HG03442 (cell line): ENCODE data around the gene TRPM5.
A peak's percentile ranks its signal among the peaks of the same experiment; 100 is the strongest.

ENCODE experiments used
- ATAC-seq: cut with Tn5 transposase; IDR thresholded peaks from one replicate; pipeline ENCODE4 v1.9.1; 2021; ENCODE audit warnings: mild to moderate bottlenecking, moderate library complexity; ENCODE audit not compliant: unreplicated experiment

Gene TRPM5

DNA sequence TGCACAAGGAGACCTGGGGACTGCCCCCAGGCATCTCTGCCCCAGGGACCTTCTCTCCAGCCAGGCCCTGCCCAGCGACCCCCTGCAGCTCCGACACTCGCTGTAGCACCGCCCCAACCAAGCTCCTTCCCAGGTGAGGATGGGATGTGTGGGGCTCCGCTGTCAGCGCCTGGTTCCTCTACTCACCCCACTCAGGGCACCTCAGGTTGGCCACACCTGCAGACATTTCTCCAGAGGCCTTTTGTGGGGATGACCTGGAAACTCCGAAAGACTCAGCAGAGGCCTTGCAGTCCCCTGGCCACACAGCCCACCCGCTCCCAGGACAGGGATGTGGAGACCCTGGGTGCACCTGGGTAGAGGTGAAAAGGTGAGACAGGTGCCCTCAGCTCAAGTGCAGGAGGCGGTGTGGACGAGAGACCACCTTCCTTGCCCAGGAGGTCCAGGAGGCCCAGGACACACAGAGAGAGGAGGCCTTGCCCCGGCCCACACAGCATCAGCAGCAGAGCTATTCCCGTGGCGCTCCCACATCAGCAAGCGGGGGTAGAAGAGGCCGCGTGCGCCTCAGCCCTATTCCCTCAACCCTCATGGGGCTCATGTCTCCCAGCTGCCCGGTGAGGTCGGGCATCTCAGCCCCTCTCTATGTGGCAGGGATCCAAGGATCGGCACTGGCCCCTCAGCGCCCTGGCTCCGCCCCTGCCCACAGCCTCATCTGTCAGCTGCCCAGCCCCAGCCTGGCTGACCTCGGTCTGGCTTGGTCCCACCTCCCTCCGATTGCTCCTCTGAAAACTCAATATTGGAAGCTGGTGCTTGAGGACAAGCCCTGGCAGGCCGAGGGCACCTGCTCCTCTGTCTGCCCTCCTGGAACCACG, 20.9 kb downstream of the TRPM5 start:
- no peak for ATAC-seq

DNA sequence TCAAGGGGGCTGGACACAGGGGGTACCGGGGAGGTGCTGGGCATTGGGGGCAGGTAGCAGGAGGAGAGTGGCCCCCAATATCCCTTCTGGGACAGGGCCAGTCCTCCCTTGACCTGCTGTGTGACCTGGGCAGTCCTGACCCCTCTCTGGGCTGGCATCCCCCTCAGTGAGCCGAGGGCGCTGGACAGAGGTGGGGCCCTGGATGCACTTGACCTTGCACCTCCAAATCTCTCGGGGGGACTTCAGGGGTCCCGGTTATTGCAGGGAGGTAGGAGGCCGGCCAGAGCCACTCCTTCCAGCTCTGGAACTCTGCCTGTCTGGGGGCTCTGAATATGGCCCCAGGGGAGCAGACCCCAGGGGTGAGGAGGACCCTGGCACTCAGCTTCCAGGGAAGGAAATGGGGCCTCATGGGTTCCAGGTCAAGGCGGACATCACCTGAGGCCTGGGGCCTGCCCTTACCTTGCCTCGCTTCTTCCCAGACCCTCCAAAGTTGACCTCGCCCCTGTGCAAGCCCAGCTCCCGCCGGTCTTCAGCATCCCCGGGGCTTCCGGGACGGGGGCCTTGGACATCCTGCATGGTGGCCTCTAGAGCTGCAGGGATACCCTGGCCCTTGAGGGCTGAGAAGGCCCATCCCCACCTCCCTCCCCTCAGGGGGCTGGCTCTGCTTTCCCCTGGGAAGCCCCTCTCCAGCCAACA, 21.7 kb downstream of the TRPM5 start:
- no peak for ATAC-seq

DNA sequence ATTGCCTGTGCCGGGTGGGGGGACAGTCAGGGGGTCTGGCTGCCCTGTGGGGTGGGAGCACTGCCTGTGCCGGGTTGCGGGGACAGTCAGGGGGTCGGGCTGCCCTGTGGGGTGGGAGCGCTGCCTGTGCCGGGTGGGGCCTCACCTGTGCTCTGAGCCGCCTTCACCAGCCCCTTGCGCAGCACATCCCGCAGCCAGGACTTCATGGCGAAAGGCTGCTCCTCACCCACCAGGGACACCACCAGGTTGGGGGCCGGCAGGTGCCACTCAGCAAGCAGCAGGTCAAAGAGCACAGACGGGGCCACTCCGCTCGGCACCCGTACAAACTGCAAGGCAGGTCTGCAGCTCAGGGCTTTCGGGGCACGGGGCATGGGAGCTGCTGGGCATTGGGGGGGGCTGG, 22.3 kb downstream of the TRPM5 start:
- ATAC-seq: no peak

DNA sequence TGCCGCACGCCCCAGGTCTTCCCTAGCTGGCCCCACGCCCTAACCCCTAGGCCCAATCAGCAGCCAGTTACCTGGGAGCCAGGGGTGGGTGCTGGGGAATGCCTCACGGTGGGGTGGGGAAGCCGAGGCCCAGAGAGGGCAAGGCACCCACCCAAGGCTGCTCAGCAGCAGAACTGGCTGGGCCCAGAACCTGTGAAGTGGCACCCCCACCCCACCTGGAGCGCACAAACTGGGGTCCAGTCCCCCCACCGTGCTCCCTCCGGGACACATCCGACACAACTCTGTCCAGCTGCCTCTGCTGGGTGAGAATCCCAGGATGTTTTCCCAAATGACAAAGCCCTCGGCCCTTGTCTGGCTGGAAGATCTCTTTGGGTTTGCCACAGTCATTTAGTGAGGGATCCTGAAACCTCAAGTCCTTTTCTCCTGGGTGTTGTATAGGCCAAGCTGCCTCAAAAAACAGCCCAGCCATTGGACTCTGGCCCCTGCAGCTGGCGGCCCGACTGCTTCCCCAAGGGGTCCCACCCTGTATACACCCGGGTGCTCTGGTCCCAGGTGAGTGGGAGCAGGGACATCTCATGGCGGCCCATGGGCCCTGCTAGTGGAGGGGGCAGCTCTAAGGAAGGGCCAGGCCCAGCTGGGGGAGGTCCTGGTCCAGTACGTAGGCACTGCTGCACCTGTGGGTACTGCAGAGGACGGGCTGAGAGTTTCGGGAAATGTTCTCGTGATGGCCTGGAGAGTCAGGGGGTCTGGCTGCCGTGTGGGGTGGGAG, 22.9 kb downstream of the TRPM5 start:
- no peak for ATAC-seq

DNA sequence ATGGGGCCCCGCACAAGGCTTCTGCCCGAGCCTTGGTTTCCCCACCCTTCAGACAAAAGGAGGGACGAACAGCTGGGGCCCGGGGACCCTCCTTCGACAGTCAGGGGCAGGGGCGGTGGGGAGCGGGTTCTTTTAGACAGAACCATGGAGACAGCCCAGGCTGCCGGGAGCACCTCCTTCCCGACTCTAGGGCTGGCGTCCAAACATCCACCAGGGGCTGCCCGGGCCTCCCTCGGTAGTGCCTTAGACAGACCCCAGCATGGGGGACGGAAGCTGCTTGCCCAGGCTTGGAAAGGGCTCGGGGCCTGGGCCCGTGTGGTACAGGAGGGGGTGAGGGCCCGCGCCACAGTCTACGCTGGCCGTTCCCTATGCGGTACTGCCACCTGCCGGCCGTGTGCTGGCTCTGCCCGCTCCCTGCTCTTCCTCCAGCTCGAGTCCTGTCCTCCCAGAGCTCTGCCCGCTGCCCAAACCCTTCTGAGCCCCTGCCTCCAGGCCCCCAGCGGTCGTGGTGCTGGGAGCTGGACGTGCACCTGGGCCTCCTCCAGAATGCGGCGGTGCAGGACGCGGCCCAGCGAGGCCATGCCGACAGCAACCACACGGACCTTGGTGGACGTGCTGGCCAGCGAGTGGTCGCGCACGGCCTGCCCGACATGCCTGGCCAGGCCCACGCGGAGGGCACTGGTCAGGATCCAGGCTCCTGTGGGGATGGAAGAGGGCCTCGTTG, 23.6 kb downstream of the TRPM5 start:
- peak; percentile 57 for ATAC-seq

DNA sequence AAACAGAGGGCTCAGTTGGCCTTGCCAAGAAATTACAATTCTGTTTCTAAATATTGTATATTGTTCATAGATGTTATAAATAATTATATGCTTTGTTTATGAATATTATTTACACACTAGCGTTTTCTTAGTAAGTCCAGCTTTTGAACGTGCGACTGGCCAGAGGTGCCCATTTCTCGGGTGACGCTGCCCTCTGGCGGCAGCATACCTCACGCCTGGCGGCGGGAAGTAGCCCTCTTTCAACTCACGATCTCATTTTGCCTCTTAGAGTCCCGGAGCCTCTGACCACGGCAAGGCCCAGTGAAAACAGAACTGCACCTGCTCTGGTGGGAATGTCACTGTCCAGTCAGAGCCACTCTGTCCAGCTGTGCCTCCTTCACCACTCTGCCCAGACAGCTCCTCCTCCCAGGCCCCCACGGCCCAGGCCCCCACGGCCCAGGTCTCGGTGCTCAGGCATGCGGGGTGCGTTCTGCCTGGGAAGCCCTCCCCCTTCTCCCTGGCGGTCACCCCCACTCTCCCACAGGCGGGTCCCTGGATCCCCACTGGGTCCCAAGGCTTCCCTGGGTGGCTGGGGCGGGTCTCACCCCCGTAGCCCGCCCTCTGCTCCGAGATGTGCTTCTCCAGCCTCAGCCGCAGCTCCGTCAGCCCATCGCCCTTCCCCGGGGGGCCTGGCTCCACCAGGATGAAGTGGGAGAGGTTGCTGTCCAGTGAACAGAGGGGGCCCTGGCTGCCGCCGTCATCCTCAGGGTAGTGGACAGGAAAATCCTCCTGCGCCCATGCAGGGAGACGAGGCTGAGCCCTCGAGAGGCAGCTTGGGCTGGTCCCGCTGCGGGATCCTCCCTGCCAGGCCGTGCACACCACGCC, 24.4 kb downstream of the TRPM5 start:
- no peak for ATAC-seq

DNA sequence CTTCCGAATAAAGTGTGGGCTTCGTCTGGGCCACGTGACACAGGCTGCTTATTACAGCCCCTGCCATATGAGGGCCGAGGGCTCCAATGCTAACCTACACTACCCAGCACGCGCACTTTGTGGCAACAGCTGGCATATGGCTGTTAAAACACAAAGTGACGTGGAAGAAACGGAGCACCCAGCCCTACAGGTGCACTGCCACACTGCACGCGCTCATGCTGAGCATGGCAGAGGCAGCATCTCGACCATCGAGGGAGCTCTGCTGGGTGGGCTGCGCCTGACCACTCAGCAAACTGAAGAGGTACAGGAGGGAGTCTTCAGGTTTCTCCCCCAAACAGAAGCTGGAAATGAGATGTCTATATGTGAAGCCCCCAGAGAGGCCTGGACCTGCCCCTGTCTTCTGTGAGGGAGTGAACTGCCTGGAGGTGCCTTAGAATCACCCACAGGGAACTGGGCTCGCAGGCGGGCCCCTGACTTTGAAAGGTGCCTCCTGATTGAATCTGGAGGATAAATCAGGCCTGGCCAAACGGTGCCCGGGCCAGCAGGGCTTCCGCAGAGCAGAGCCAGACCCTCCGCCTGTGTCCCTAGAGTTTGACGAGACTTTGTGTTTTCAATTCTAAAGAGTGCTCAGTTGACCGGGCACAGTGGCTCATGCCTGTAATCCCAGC, 25.5 kb downstream of the TRPM5 start:
- no peak for ATAC-seq

DNA sequence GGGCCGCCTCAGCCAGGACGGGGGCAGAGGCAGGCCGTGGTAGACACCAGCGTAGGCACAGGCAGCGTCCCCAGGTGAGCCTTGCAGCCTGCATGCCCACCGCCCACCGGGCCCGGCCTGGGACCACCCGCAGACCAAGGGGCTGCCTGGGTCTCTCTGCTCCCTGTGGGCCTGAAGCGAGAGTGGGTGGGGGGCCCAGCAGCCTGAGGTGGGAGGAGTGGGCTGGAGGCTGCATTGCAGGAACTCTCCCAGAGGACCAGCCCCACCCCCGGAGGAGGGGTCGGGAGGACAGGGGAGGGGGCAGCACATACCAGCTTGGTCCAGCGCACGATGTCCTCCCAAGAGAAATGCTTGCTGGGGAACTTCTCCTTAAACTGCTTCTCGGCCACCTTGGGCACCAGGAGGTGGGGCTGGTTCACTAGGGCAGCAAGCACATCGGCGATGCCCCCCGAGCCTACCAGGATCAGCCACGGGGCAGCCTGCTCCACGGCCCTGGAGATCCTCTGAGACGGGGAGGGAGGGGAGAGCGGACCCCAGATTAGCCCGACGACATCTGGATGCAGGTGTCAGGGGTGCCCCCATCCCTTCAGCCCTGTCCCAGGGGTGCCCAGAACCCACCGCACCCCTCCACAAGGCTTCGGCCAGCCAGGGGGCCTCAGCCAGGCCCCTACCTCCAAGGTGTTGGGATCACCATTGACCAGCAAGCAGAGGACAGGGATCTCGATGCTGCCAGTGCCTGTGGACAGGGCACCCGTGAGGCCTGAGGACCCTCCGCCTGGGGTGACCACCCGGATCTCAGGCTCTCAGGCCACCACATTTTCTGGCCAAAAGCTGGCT, 26.2 kb downstream of the TRPM5 start:
- no peak for ATAC-seq

DNA sequence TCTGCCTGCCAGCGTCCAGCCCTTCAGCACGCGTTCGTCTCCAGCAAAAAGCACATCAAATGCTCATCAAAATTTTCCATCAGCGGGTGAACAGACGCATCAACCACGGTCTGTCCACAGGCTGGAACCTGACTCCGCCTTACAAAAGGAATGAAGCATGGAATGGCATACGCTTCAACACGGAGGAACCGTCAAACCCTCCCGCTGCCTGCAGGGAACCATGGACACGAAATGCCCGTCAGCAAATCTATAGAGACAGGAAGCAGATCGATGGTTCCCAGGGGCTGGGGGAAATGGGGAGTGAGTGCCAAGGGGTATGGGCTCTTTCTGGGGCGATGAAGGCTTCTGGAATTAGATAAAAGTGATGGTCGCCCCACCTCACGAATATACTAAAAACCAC, 27.5 kb downstream of the TRPM5 start:
- no peak for ATAC-seq

DNA sequence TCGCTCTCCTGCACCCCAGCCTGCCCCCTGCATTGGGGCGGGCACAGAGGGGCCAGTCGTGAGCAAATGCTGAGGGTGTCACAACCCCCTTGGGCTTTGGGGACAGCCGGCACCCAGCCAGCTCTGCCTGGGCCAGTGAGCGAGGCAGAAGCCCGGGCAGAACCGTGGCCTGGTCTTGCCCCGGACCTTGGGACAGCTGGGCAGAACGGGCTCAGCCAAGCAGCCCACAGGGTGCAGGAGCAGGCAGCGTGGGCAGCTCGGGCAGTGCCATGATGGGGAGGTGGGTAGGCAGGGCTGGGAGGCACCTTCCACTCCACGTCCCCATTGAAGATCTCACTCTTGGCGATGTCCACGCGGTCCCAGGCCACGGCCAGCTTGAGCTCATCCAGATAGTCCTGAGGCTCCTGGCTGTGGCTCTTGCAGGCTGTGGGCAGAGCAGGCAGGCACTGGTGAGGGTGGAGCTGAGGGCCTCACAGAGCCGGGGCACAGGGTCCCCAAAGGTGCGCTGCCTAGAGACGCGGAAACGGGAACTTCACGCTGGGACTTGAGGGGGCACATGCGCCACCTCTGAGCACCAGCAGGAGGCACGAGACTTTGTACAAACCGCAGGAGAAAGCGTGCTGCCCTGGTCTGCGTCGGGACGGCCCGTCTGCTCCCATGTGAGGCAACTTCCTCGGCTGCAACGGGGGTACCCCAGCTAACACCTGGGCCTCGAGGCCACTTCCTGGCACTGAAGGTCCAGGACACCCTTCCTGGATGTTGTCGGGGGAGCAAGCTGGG, 28.5 kb downstream of the TRPM5 start:
- ATAC-seq: no peak

DNA sequence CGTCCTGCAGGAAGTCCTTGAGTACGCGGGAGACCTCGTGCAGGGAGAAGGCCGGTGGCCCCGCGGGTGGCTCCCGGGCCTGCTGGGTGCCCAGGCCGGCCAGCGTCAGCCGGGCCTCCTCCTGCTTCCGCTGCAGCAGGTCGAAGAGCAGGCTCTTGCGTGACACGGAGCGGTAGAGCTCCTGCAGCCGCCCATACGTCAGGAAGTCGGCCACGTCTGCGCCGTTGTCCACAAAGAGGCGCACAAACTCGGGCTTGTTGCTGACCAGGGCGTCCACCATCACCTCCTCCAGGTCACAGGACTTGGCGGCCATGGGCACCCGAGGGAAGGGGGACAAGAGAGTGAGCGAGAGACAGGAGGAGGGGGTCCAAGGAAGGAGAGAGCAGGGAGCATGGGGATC, 29.1 kb downstream of the TRPM5 start:
- ATAC-seq: no peak

DNA sequence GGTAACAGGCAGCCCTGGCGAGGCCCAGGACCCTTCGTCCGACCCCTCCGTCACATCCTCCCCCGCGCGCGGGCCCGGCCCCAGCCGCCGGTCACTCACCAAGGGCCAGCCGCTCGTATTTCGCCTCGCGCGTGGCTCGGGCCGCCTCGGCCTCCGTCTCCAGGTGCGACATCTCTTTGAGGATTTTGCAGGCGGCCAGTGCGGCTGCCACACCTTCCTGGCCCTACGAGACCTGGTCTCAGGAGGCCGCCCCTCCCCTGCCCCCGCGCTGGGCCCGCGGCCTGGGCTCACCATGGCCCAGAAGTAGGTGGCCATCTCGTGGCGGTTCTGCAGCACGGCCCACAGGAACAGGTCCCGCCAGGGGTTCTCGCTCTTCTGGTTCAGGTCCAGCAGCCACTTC, 29.7 kb downstream of the TRPM5 start:
- no peak for ATAC-seq

DNA sequence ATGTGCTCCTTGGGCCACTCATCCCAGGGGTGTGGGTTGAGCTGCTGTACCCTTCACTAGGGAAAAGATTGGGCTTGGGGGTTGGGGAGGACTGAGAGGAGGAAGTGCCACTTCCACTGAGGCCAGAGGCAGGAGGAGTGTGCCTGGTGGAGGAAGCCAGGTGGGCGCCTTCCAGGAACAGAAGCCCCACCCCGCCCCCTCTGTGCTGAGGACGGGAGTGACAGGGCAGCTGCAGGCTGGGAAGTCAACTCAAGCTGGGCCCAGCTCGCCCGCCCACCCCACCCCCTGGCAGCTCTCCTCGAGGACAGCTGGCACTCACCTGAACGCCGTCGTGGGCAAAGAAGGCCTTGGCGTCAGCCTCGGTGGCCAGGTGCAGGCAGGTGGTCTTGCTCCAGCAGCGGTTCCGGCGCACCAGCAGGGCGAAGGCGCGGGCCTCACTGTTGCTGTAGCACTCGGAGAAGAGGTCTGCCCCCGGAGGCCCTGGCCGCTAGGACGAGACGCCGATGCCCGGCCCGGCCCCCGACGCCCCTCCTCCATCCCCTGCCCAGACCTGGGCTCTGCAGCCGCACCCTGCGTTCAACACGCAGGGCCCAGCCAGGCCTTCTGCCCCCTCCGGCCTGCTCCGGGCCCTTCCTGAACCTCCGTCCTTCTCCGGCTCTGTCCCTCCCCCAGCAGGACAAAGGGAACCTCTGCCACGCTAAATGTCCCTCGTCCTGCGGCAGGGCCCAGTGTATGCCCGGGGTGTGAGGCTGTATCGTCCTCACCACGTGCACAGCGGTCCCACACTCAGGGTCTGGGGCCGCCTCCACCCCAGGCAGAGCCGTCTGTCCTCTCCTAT, 30.4 kb downstream of the TRPM5 start:
- ATAC-seq: no peak

DNA sequence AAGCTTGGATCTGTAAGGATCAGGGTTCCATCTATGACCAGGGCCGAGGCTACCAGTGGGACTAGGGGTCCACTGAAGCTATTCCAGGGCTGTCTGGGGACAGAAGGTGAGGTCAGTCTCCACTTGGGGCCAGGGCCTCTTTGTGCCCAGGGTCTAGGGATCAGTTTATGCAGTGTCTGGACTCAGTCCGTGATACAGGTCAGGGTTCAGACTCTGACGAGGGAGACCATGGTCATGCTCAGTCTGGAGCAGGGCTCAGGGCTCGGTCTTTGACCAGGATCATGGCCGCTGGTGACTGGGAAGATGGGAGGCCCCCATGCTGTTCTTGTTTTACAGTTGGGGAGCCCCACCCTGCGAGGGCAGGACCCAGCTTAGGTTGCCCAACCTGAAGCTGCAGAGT, 32.0 kb downstream of the TRPM5 start:
- no peak for ATAC-seq

DNA sequence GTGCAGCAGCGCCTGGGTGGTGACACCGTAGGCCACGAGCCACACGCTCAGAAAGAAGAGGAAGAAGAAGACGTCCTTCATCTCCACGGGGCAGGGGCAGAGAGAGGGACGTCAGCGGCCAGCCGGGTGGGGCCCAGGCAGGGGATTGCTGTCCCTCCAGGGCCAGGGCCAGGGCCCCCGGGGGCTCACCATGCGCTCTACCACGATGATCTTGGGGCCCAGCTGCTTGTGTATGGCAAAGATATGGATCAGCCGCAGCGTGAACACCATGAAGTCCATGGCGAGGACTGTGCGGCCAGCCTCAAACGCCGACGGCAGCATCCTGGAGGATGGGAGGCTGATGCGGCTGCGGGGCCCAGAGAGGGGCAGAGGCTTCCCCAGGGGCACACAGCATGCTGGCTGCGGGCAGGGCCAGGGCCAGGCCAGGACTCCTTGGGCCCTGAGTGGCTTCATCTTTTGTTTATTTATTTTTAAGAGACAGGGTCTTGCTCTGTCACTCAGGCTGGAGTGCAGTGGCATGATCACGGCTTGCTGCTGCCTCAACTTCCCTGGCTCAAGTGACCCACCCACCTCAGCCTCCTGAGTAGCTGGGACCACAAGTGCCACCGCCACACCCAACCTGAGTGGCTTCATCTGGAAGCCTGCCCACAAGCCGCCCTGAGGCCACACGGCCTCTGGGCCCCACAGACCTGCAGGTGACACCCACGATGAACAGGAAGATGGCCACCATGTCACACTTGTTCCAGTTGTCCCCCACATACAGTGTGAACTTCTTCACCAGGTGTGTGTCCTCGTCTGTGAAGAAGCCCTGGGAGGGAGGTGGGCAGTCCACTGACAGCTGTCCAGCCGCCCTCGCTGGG, 32.6 kb downstream of the TRPM5 start:
- ATAC-seq: no peak

DNA sequence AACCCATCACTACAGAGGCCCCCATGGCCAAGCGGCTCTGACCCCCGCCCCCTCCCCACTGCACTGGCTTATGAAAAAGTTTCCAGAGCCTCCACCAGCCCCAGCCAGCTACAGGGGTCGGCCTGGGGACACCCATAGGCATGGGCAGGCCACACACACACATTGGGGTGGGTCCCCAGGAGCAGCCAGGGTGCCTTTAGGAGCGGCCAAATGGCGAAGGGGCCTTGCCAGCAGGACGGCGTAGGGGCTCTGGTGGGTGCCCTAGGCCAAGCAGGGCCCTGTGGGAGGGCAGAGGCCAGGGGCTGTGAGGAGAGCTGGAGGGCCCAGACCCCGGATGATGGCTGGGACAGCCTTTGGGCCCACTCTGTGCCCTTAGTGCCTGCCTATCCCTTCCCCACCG, 33.7 kb downstream of the TRPM5 start:
- no peak for ATAC-seq
